Ecto neural progenitor cell (in vitro differentiated cells): ENCODE data around the gene ITGB1BP2.
A peak's percentile ranks its signal among the peaks of the same experiment; 100 is the strongest.
"Not testable (repeated sequence)": the region's sequence is repeated elsewhere in the genome, so short reads cannot be mapped to it uniquely, and the experiment has no call there.

Source experiments
- DNase-seq: peaks from one replicate; pipeline ENCODE4 v3.0.0-alpha.2; 2018; ENCODE audit warnings: low spot score

The ITGB1BP2 gene

GRCh38 chrX:71301195-71301924, at the start of gene ITGB1BP2:
TSS of gene ITGB1BP2 (plus strand) at chrX:71301750. CDS start at chrX:71301807, 57 bp downstream.
- DNase-seq = no peak

GRCh38 chrX:71252221-71252620, 49.3 kb upstream of the ITGB1BP2 start:
- no peak for DNase-seq

GRCh38 chrX:71253253-71254091, 48.1 kb upstream of the ITGB1BP2 start:
- DNase-seq = peak; percentile 67

- peak; percentile 89 for DNase-seq
Measured at GRCh38 chrX:71254092-71254963, 47.2 kb upstream of the ITGB1BP2 start, which contains the start of gene ZMYM3. TSS of gene ZMYM3 (minus strand) at chrX:71254140. CDS start at chrX:71253255, 885 bp downstream.

GRCh38 chrX:71256051-71256450, 45.5 kb upstream of the ITGB1BP2 start:
- no peak for DNase-seq

GRCh38 chrX:71256856-71257255, 44.7 kb upstream of the ITGB1BP2 start:
- no peak for DNase-seq

GRCh38 chrX:71268624-71269023, 32.9 kb upstream of the ITGB1BP2 start:
- not testable (repeated sequence) for DNase-seq

- no peak for DNase-seq
Measured at GRCh38 chrX:71269801-71270395, 31.7 kb upstream of the ITGB1BP2 start.

- not testable (repeated sequence) for DNase-seq
Measured at GRCh38 chrX:71272313-71272712, 29.2 kb upstream of the ITGB1BP2 start.

GRCh38 chrX:71281300-71281699, 20.2 kb upstream of the ITGB1BP2 start:
- DNase-seq = not testable (repeated sequence)

- no peak for DNase-seq
Measured at GRCh38 chrX:71282514-71283402, 18.8 kb upstream of the ITGB1BP2 start.

GRCh38 chrX:71283403-71284143, 18.0 kb upstream of the ITGB1BP2 start, which contains the start of gene NONO:
TSS of gene NONO (plus strand) at chrX:71283635. CDS start at chrX:71290638, 7,003 bp downstream.
- peak; percentile 89 for DNase-seq

GRCh38 chrX:71285929-71286328, 15.6 kb upstream of the ITGB1BP2 start:
- DNase-seq = no peak

GRCh38 chrX:71291381-71291780, 10.2 kb upstream of the ITGB1BP2 start:
- DNase-seq = no peak

- no peak for DNase-seq
Measured at GRCh38 chrX:71292669-71293365, 8.7 kb upstream of the ITGB1BP2 start.

GRCh38 chrX:71296806-71297205, 4.7 kb upstream of the ITGB1BP2 start:
- no peak for DNase-seq

- no peak for DNase-seq
Measured at GRCh38 chrX:71298119-71298518, 3.4 kb upstream of the ITGB1BP2 start.

- DNase-seq = not testable (repeated sequence)
Measured at GRCh38 chrX:71300064-71300463, 1.5 kb upstream of the ITGB1BP2 start.

- DNase-seq = not testable (repeated sequence)
Measured at GRCh38 chrX:71300495-71300894, 1.1 kb upstream of the ITGB1BP2 start.
